Lower leg skin (tissue), 3 donors: Measurements from ENCODE around the gene LRRC3C.

Experiments used
- CTCF ChIP-seq, 3 donors: fragments of 450-650 bp; IDR thresholded peaks; one replicate each; pipeline ENCODE4 v1.5.1; 2016; ENCODE audit warnings: antibody characterized with exemption in 3 of 3, mild to moderate bottlenecking in 3 of 3, moderate library complexity in 2 of 3
- POLR2A ChIP-seq, 2 donors: fragments of 450-650 bp; IDR thresholded peaks; one replicate each; pipeline ENCODE4 v1.6.1; 2016 to 2017; ENCODE audit warnings: antibody characterized with exemption in 2 of 2, mild to moderate bottlenecking in 1 of 2, moderate library complexity in 1 of 2

GRCh38 chr17:39898088-39898487, 29.4 kb upstream of the LRRC3C start:
- no peak for TF ChIP-seq CTCF (IDR thresholded peaks at IDR 0.05)
- no peak for TF ChIP-seq POLR2A (IDR thresholded peaks at IDR 0.05)
